Loucy (cell line): ENCODE results near the gene NFS1.

Experiments
- EZH2phosphoT487 ChIP-seq: fragments of 200-600 bp; IDR thresholded peaks from 2 replicates; pipeline ENCODE4 v1.6.1; 2018; ENCODE audit warnings: antibody characterized with exemption, mild to moderate bottlenecking, moderate library complexity, borderline replicate concordance
- TF ChIP-seq, protein P1 (sequence below): fragments of 200-600 bp; sonication (generic); conservative IDR thresholded peaks from 2 replicates; pipeline ENCODE4 v1.5.1; 2014; ENCODE audit warnings: mild to moderate bottlenecking, antibody characterized with exemption, low read length

DNA sequence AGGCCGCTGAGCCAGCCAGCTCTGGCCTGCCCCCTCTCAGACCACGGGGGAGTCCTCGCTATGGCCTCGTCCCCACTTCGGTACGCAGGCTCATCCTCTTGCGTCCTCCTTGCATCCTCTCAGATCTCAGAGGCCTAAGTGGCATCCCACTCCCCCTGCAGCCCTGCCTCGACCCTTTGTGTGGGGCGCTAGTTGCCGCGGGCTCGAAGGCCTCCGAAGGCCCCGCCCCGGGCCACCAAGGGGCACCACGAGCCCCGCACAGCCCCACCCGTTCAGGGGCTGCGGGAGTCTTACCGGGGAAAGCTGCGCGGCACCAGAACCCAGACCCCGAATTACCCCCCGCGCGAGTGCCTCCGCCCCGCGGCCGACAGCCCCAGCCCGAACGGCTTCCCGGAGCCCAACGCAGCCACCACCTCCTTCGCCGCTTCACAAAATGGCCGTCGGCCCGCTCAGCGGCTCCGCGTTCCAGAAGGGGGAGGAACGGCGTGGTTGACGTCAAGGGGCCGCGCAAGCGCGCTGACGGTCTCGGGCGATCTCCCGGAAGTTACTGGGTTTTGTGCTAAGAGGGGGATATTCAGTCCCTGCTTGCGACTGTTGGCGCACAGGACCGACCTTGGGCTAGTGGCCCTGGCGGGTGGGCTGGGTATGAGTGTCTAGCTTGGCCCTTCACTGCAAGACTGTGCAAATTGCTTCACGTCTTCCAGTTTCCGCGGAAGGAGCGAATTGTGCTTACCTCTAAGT, 34.5 kb downstream of the NFS1 start, which contains the start of the genes CPNE1 and RBM12:
- TF ChIP-seq, protein P1, sequence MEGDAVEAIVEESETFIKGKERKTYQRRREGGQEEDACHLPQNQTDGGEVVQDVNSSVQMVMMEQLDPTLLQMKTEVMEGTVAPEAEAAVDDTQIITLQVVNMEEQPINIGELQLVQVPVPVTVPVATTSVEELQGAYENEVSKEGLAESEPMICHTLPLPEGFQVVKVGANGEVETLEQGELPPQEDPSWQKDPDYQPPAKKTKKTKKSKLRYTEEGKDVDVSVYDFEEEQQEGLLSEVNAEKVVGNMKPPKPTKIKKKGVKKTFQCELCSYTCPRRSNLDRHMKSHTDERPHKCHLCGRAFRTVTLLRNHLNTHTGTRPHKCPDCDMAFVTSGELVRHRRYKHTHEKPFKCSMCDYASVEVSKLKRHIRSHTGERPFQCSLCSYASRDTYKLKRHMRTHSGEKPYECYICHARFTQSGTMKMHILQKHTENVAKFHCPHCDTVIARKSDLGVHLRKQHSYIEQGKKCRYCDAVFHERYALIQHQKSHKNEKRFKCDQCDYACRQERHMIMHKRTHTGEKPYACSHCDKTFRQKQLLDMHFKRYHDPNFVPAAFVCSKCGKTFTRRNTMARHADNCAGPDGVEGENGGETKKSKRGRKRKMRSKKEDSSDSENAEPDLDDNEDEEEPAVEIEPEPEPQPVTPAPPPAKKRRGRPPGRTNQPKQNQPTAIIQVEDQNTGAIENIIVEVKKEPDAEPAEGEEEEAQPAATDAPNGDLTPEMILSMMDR, result no peak
- TF ChIP-seq EZH2phosphoT487, result no peak
